ENCODE measurements around the gene LZTS2.

DNA sequence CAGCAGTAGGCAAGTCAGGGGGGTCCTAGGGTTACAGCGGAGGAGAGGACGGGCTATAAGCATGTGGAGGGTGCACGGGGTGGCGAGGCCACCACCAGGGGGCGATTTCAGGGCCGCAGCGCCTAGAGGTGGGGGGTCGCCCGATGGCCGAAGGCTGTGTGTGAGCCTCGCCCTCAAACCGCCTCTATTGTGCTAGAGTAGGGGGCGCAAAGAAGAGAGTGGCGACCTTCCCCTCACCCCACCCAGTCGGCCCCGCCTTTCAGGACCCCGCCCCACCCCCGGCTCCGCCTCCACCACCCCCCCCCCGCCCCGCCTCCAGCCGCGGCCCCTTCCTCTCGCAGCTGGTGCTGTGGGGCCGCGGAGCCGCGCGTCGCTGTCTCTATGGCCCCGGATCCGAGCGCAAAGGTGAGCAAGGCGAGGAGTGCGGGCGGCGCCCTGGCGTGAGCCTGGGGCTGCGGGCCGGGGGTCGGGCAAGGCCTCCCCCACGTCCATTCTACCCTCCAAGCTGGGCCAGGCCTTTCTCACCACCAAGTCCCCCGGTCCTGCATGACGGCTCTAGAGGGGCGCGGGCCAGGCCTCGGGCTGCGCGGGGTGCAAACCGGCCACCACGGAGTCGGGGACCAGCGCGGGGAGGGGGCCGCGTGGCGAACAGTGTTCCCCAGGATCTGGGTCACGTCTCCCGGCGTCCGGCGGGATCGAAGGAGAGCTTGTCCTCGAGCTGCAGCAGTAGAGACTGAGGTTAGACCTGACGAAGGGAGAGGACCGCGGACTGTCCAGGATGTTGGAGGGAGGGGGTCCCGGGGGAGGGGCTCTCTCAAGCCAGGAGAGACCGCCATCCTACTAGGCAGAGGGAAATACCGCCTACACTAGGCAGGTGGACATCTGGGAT lies 30.2 kb upstream of the LZTS2 start, which contains the start of gene SEMA4G:
- TF ChIP-seq SUZ12 (IDR thresholded peaks at IDR 0.05): no peak
- TF ChIP-seq, protein P1, sequence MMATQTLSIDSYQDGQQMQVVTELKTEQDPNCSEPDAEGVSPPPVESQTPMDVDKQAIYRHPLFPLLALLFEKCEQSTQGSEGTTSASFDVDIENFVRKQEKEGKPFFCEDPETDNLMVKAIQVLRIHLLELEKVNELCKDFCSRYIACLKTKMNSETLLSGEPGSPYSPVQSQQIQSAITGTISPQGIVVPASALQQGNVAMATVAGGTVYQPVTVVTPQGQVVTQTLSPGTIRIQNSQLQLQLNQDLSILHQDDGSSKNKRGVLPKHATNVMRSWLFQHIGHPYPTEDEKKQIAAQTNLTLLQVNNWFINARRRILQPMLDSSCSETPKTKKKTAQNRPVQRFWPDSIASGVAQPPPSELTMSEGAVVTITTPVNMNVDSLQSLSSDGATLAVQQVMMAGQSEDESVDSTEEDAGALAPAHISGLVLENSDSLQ (IDR thresholded peaks at IDR 0.05): no peak
- TF ChIP-seq FOXK2 (IDR thresholded peaks at IDR 0.05): no peak
- TF ChIP-seq BHLHE40 (IDR thresholded peaks at IDR 0.05; ENCODE audit: borderline replicate concordance): no peak
- peak; percentile 40; the same call in 1 of the 2 replicates for TF ChIP-seq L3MBTL2 (conservative IDR thresholded peaks at IDR 0.05)
- no peak for TF ChIP-seq FOXA1 (IDR thresholded peaks at IDR 0.05)
- no peak for TF ChIP-seq FOXM1 (IDR thresholded peaks at IDR 0.05; ENCODE audit: borderline replicate concordance)
- TF ChIP-seq TARDBP (IDR thresholded peaks at IDR 0.05): no peak

Data from HEK293T (cell line).